Measurements from ENCODE around the gene ZDHHC14.

GRCh38 chr6:157402996-157403685 is 22.2 kb downstream of the ZDHHC14 start:
- TF ChIP-seq POLR2AphosphoS5 (IDR thresholded peaks at IDR 0.05) = no peak
- TF ChIP-seq, protein P1, sequence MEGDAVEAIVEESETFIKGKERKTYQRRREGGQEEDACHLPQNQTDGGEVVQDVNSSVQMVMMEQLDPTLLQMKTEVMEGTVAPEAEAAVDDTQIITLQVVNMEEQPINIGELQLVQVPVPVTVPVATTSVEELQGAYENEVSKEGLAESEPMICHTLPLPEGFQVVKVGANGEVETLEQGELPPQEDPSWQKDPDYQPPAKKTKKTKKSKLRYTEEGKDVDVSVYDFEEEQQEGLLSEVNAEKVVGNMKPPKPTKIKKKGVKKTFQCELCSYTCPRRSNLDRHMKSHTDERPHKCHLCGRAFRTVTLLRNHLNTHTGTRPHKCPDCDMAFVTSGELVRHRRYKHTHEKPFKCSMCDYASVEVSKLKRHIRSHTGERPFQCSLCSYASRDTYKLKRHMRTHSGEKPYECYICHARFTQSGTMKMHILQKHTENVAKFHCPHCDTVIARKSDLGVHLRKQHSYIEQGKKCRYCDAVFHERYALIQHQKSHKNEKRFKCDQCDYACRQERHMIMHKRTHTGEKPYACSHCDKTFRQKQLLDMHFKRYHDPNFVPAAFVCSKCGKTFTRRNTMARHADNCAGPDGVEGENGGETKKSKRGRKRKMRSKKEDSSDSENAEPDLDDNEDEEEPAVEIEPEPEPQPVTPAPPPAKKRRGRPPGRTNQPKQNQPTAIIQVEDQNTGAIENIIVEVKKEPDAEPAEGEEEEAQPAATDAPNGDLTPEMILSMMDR (IDR thresholded peaks at IDR 0.05) = no peak
- no peak for TF ChIP-seq POLR2A (IDR thresholded peaks at IDR 0.05)
